A673 (cell line): ENCODE results near the gene EIF3A. TPM values are rescaled to one million over a fixed set of nuclear protein-coding genes. Genes with fewer than 3 reads are reported as not detected.

Source experiments
- BruUV-seq: library from RNA; stranded (reverse); fragments of 400-500 nt; replicated peaks from 2 replicates; lab custom pipeline; 2021; lab: Mats Ljungman, UMichigan
- CTCF ChIA-PET: fragments of 300-600 bp; sonication (Branson Sonifier 250); formaldehyde crosslinking; loops from one replicate; lab custom pipeline; 2022; ENCODE audit warnings: antibody characterized with exemption; lab: Charles Lee
- POLR2A ChIA-PET: fragments of 300-600 bp; sonication (Branson Sonifier 250); formaldehyde crosslinking; loops from one replicate; lab custom pipeline; 2022; ENCODE audit warnings: antibody characterized with exemption; ENCODE audit not compliant: low non-redundant PET; lab: Charles Lee
- DNase-seq: peaks from one replicate; pipeline ENCODE4 v3.0.0-alpha.2; 2015; ENCODE audit warnings: low spot score
- H3K27ac ChIP-seq: fragments of 200-600 bp; sonication (generic); 2 replicates; pipeline ENCODE4 v1.5.1; 2016; ENCODE audit warnings: mixed run types, low read depth, mild to moderate bottlenecking, mixed read lengths, antibody characterized with exemption, low read length; ENCODE audit not compliant: poor library complexity, severe bottlenecking
- H3K27me3 ChIP-seq: fragments of 200-600 bp; sonication (generic); replicated peaks from 2 replicates; pipeline ENCODE4 v1.6.1; 2017; ENCODE audit warnings: mixed run types, low read depth, mild to moderate bottlenecking, mixed read lengths, antibody characterized with exemption, low read length; ENCODE audit not compliant: insufficient read depth, poor library complexity
- H3K36me3 ChIP-seq: fragments of 200-600 bp; sonication (generic); 2 replicates; pipeline ENCODE4 v1.6.1; 2016; ENCODE audit warnings: mixed run types, mild to moderate bottlenecking, mixed read lengths, antibody characterized with exemption, low read length; ENCODE audit not compliant: insufficient read depth, poor library complexity, severe bottlenecking
- H3K4me1 ChIP-seq: fragments of 200-600 bp; sonication (generic); 2 replicates; pipeline ENCODE4 v1.6.1; 2017; ENCODE audit warnings: mixed run types, mild to moderate bottlenecking, mixed read lengths, antibody characterized with exemption, low read length; ENCODE audit not compliant: insufficient read depth, poor library complexity, severe bottlenecking
- H3K4me3 ChIP-seq: fragments of 200-600 bp; sonication (generic); 2 replicates; pipeline ENCODE4 v1.5.1; 2016; ENCODE audit warnings: low read depth, mixed run types, mild to moderate bottlenecking, mixed read lengths, low read length; ENCODE audit not compliant: poor library complexity, severe bottlenecking
- H3K9me3 ChIP-seq: fragments of 200-600 bp; sonication (generic); 2 replicates; pipeline ENCODE4 v1.6.1; 2016; ENCODE audit warnings: mixed run types, low read depth, mild to moderate bottlenecking, mixed read lengths, antibody characterized with exemption, low read length; ENCODE audit not compliant: poor library complexity, severe bottlenecking
- CTCF ChIP-seq: fragments of 300-800, 200-600 bp; sonication (generic); conservative IDR thresholded peaks from 2 replicates; pipeline ENCODE4 v1.5.1; 2017; ENCODE audit warnings: low read depth, mild to moderate bottlenecking, antibody characterized with exemption, low read length, moderate library complexity, mixed read lengths
- EZH2 ChIP-seq: fragments of 200-600 bp; sonication (generic); IDR thresholded peaks from 2 replicates; pipeline ENCODE4 v1.6.1; 2017; ENCODE audit warnings: borderline replicate concordance, low read depth, mild to moderate bottlenecking, mixed read lengths, antibody characterized with exemption, low read length; ENCODE audit not compliant: poor library complexity, severe bottlenecking
- intact Hi-C: fragments of 100-400 bp; cut with micrococcal nuclease; formaldehyde crosslinking; loops from one replicate; pipeline ENCODE4 v1.10.0; 2022; ENCODE audit not compliant: unreplicated experiment
- total RNA-seq: library from RNA; stranded (reverse); gene quantifications from 2 replicates; pipeline ENCODE4 v1.2.3, GENCODE V29; 2021

The EIF3A gene
- total RNA-seq, 1 experiment from 2014 or later, result 181 TPM

GRCh38 chr10:119105155-119105554, 24.5 kb upstream of the EIF3A start:
- ChIA-PET POLR2A (no interaction called here), CTCF (no interaction called here)
- BruUV-seq, result TSS peak; percentile 62
- H3K9me3 ChIP-seq, result no peaks in the 10 kb centered on the region
- peaks cover 7% of the 10 kb centered on the region for H3K4me1 ChIP-seq
- peak overlapping the region; percentile 67 for H3K27ac ChIP-seq
- DNase-seq, result no peak
- intact Hi-C loops, result no loop called here
- peaks cover 15% of the 10 kb centered on the region for H3K36me3 ChIP-seq
- H3K4me3 ChIP-seq, result peak overlapping the region; percentile 77
- TF ChIP-seq CTCF (no peak), EZH2 (no peak)
- H3K27me3 ChIP-seq, result no peaks in the 10 kb centered on the region

- ChIA-PET POLR2A (no interaction called here), CTCF (no interaction called here)
- DNase-seq, result peak; percentile 42
- peaks cover 7% of the 10 kb centered on the region for H3K4me1 ChIP-seq
- no TSS peak for BruUV-seq
- H3K4me3 ChIP-seq, result peak overlapping the region; percentile 77
- H3K36me3 ChIP-seq, result peaks cover 13% of the 10 kb centered on the region
- no peaks in the 10 kb centered on the region for H3K27me3 ChIP-seq
- H3K9me3 ChIP-seq, result no peaks in the 10 kb centered on the region
- intact Hi-C loops, result loop anchor here (1.0 kb wide), 1 partner anchor 24 kb away; the partner anchor contains the start of gene EIF3A
- TF ChIP-seq EZH2 (no peak), CTCF (no peak)
- peak overlapping the region; percentile 67 for H3K27ac ChIP-seq
Observed at GRCh38 chr10:119104654-119105015, 24.0 kb upstream of the EIF3A start.

- H3K4me1 ChIP-seq, result peaks cover 7% of the 10 kb centered on the region
- intact Hi-C loops, result loop anchor here (1.0 kb wide), 1 partner anchor 24 kb away; the partner anchor contains the start of gene EIF3A
Observed at GRCh38 chr10:119103903-119104653, 23.5 kb upstream of the EIF3A start, which contains the start of gene DENND10. DENND10 (plus strand) TSS chr10:119104113; CDS start chr10:119104143, 30 bp downstream.

More at GRCh38 chr10:119103903-119104653, 23.5 kb upstream of the EIF3A start, which contains the start of gene DENND10:
- Histone ChIP-seq H3K36me3 (peaks cover 9% of the 10 kb centered on the region), H3K27me3 (no peaks in the 10 kb centered on the region), H3K9me3 (no peaks in the 10 kb centered on the region), H3K4me3 (peak within 1 kb of the TSS; percentile 77), H3K27ac (peak within 1 kb of the TSS; percentile 67)
- BruUV-seq, result no TSS peak
- DNase-seq, result peak; percentile 79
- TF ChIP-seq EZH2 (no peak), CTCF (no peak)
- ChIA-PET POLR2A (no interaction called here), CTCF (no interaction called here)
